ENCODE results near the gene RFC5. TPM values are rescaled to one million over a fixed set of nuclear protein-coding genes. Genes with fewer than 3 reads are reported as not detected.

Gene RFC5
- total and polyA plus RNA-seq, 2 of the 13 experiments (the other 11 are each of a cell fraction or from before 2014, with no cell fraction given): 16.8 to 51.4 TPM

- TF ChIP-seq ZNF564 (CRISPR knock-in tag; IDR thresholded peaks at IDR 0.05) (0 out of 2 replicates have a peak, but pooled peaks have one; percentile 66), ZNF639 (CRISPR knock-in tag; conservative IDR thresholded peaks at IDR 0.05) (no peak), ZNF672 (CRISPR knock-in tag; IDR thresholded peaks at IDR 0.05) (no peak), BORCS8-MEF2B (CRISPR knock-in tag; IDR thresholded peaks at IDR 0.05) (peak; percentile 77), ISL2 (CRISPR knock-in tag; IDR thresholded peaks at IDR 0.05) (0 out of 2 replicates have a peak, but pooled peaks have one; percentile 11), ZKSCAN1 (IDR thresholded peaks at IDR 0.05; ENCODE audit: low read length) (no peak), ZKSCAN8 (CRISPR knock-in tag; IDR thresholded peaks at IDR 0.05; ENCODE audit: borderline replicate concordance) (no peak), ZNF354B (CRISPR knock-in tag; IDR thresholded peaks at IDR 0.05) (no peak), AKAP8 (CRISPR knock-in tag; IDR thresholded peaks at IDR 0.05) (0 out of 2 replicates have a peak, but pooled peaks have one; percentile 40), ATAD3A (CRISPR knock-in tag; IDR thresholded peaks at IDR 0.05) (no peak), TARDBP (CRISPR knock-in tag; IDR thresholded peaks at IDR 0.05) (peak; percentile 67; the same call in 1 of the 2 replicates), ARID5B (CRISPR knock-in tag; IDR thresholded peaks at IDR 0.05) (peak; percentile 23; the same call in 1 of the 2 replicates), ASH2L (IDR thresholded peaks at IDR 0.05; ENCODE audit: insufficient read length, low read depth, low read length) (peak; percentile 83)
- TF ChIP-seq, protein P1, sequence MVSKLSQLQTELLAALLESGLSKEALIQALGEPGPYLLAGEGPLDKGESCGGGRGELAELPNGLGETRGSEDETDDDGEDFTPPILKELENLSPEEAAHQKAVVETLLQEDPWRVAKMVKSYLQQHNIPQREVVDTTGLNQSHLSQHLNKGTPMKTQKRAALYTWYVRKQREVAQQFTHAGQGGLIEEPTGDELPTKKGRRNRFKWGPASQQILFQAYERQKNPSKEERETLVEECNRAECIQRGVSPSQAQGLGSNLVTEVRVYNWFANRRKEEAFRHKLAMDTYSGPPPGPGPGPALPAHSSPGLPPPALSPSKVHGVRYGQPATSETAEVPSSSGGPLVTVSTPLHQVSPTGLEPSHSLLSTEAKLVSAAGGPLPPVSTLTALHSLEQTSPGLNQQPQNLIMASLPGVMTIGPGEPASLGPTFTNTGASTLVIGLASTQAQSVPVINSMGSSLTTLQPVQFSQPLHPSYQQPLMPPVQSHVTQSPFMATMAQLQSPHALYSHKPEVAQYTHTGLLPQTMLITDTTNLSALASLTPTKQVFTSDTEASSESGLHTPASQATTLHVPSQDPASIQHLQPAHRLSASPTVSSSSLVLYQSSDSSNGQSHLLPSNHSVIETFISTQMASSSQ (IDR thresholded peaks at IDR 0.05; ENCODE audit: low read depth): no peak
- TF ChIP-seq, protein P1 (CRISPR knock-in tag; IDR thresholded peaks at IDR 0.05; ENCODE audit: borderline replicate concordance): 0 out of 2 replicates have a peak, but pooled peaks have one; percentile 51
- TF ChIP-seq, protein P2, sequence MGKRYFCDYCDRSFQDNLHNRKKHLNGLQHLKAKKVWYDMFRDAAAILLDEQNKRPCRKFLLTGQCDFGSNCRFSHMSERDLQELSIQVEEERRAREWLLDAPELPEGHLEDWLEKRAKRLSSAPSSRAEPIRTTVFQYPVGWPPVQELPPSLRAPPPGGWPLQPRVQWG (CRISPR knock-in tag; IDR thresholded peaks at IDR 0.05; ENCODE audit: borderline replicate concordance, low read depth): no peak
- TF ChIP-seq, protein P3, sequence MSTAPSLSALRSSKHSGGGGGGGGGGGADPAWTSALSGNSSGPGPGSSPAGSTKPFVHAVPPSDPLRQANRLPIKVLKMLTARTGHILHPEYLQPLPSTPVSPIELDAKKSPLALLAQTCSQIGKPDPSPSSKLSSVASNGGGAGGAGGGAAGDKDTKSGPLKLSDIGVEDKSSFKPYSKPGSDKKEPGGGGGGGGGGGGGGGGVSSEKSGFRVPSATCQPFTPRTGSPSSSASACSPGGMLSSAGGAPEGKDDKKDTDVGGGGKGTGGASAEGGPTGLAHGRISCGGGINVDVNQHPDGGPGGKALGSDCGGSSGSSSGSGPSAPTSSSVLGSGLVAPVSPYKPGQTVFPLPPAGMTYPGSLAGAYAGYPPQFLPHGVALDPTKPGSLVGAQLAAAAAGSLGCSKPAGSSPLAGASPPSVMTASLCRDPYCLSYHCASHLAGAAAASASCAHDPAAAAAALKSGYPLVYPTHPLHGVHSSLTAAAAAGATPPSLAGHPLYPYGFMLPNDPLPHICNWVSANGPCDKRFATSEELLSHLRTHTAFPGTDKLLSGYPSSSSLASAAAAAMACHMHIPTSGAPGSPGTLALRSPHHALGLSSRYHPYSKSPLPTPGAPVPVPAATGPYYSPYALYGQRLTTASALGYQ (CRISPR knock-in tag; IDR thresholded peaks at IDR 0.05): no peak
Measured at GRCh38 chr12:118016424-118017264, at the start of gene RFC5 (continued).
